GM18858 (cell line): ENCODE data around the gene BCL2L14.

Experiments used
- ATAC-seq: cut with Tn5 transposase; IDR thresholded peaks from one replicate; pipeline ENCODE4 v1.9.1; 2021; ENCODE audit not compliant: unreplicated experiment

The BCL2L14 gene

GRCh38 chr12:12054993-12055392, 15.7 kb upstream of the BCL2L14 start:
- ATAC-seq = no peak

- ATAC-seq = no peak
These were observed 13.8 kb upstream of the BCL2L14 start for GRCh38 chr12:12056951-12057350.

- no peak for ATAC-seq
These were observed 6.1 kb upstream of the BCL2L14 start for GRCh38 chr12:12064596-12064995.

- no peak for ATAC-seq
These were observed 2.0 kb upstream of the BCL2L14 start for GRCh38 chr12:12068751-12069150.

- no peak for ATAC-seq
These were observed 754 bp upstream of the BCL2L14 start for GRCh38 chr12:12069821-12070548.

GRCh38 chr12:12072064-12072760, 1.5 kb downstream of the BCL2L14 start:
- no peak for ATAC-seq

GRCh38 chr12:12079291-12079690, 8.6 kb downstream of the BCL2L14 start:
- ATAC-seq = no peak

- no peak for ATAC-seq
These were observed 11.2 kb downstream of the BCL2L14 start for GRCh38 chr12:12081836-12082497.

GRCh38 chr12:12083688-12084087, 12.9 kb downstream of the BCL2L14 start:
- no peak for ATAC-seq

GRCh38 chr12:12086362-12086761, 15.6 kb downstream of the BCL2L14 start:
- ATAC-seq = no peak

- no peak for ATAC-seq
These were observed 16.4 kb downstream of the BCL2L14 start for GRCh38 chr12:12086973-12087692.

- no peak for ATAC-seq
These were observed 16.9 kb downstream of the BCL2L14 start for GRCh38 chr12:12087693-12088034.

- ATAC-seq = no peak
These were observed 17.4 kb downstream of the BCL2L14 start for GRCh38 chr12:12088147-12088546.

GRCh38 chr12:12088761-12089160, 18.0 kb downstream of the BCL2L14 start:
- ATAC-seq = no peak

- ATAC-seq = no peak
These were observed 20.3 kb downstream of the BCL2L14 start for GRCh38 chr12:12091071-12091470.

GRCh38 chr12:12091977-12092663, 21.4 kb downstream of the BCL2L14 start:
- no peak for ATAC-seq

GRCh38 chr12:12094481-12094880, 23.7 kb downstream of the BCL2L14 start:
- no peak for ATAC-seq

GRCh38 chr12:12095021-12095420, 24.3 kb downstream of the BCL2L14 start:
- no peak for ATAC-seq

GRCh38 chr12:12097891-12098690, 27.4 kb downstream of the BCL2L14 start:
- no peak for ATAC-seq

GRCh38 chr12:12098691-12099015, 27.9 kb downstream of the BCL2L14 start:
- ATAC-seq = no peak
